GM21390 (cell line): ENCODE results near the gene SIRT2.
"Not testable (repeated sequence)": the region's sequence is repeated elsewhere in the genome, so short reads cannot be mapped to it uniquely, and the experiment has no call there.

ENCODE experiments used
- ATAC-seq: cut with Tn5 transposase; IDR thresholded peaks from one replicate; pipeline ENCODE4 v1.9.1; 2021; ENCODE audit not compliant: unreplicated experiment

SIRT2 gene

GRCh38 chr19:38830039-38830733 lies 69.2 kb downstream of the SIRT2 start:
- ATAC-seq: no peak

GRCh38 chr19:38829203-38829602 lies 70.2 kb downstream of the SIRT2 start:
- ATAC-seq: not testable (repeated sequence)
